B cell (primary cell): ENCODE results near the gene STK11. TPM values are rescaled to one million over a fixed set of nuclear protein-coding genes. Genes with fewer than 3 reads are reported as not detected.

Source experiments
- ATAC-seq: fragments of 200-7000 bp; cut with Tn5 transposase; one replicate; pipeline ENCODE4 v1.10.0; 2021; ENCODE audit warnings: low read depth, mild to moderate bottlenecking, moderate number of reproducible peaks, moderate library complexity
- CTCF ChIA-PET: fragments of 350-600 bp; sonication (Branson Sonifier 250); formaldehyde crosslinking; loops from one replicate; lab custom pipeline; 2021; ENCODE audit warnings: antibody characterized with exemption, inconsistent platforms; lab: Charles Lee
- POLR2A ChIA-PET: fragments of 350-600 bp; sonication (Branson Sonifier 250); formaldehyde crosslinking; loops from one replicate; lab custom pipeline; 2021; ENCODE audit warnings: antibody characterized with exemption; lab: Charles Lee
- DNase-seq: peaks from one replicate; pipeline ENCODE4 v3.0.0; 2013
- H2AFZ ChIP-seq: 2 replicates; pipeline ENCODE4 v1.6.1; 2012; ENCODE audit warnings: mild to moderate bottlenecking, low read depth, low read length; ENCODE audit not compliant: insufficient read depth, poor library complexity, severe bottlenecking
- H3K27ac ChIP-seq, 2 donors: 1 replicate in 1 of 2; 2 replicates in 1 of 2; pipeline ENCODE4 v1.5.1; 2012 to 2013; ENCODE audit warnings: low read length in 2 of 2, mild to moderate bottlenecking in 2 of 2, moderate library complexity in 1 of 2
- H3K27me3 ChIP-seq, 4 experiments: fragments of 200-600 bp in 1 of 4; sonication (generic) in 1 of 4; replicated peaks in 1 of 4; 1 replicate in 2 of 4; 2 replicates in 2 of 4; pipeline versions ENCODE4 v1.6.1 to v1.7.0; 2013 to 2016; ENCODE audit warnings: low read length in 3 of 4, mild to moderate bottlenecking in 2 of 4, mixed read lengths in 1 of 4, moderate library complexity in 1 of 4; ENCODE audit not compliant: insufficient read depth in 4 of 4, control insufficient read depth in 3 of 4; ENCODE audit errors: control extremely low read depth in 1 of 4
- H3K36me3 ChIP-seq, 2 experiments: replicated peaks in 1 of 2; 1 replicate in 1 of 2; 2 replicates in 1 of 2; pipeline versions ENCODE4 v1.6.1 to v1.7.1; 2013; ENCODE audit warnings: low read length in 1 of 2; ENCODE audit not compliant: insufficient read depth in 2 of 2, control insufficient read depth in 1 of 2; ENCODE audit errors: control extremely low read depth in 1 of 2, extremely low read depth in 1 of 2
- H3K4me1 ChIP-seq, 2 donors: fragments of 200-600 bp in 1 of 2; sonication (generic) in 1 of 2; 1 replicate in 1 of 2; 2 replicates in 1 of 2; pipeline versions ENCODE4 v1.5.1 to v1.6.1; 2013 to 2017; ENCODE audit warnings: low read length in 2 of 2; ENCODE audit not compliant: control insufficient read depth in 2 of 2, insufficient read depth in 2 of 2
- H3K4me2 ChIP-seq: replicated peaks from 2 replicates; pipeline ENCODE3; 2012; ENCODE audit warnings: mild to moderate bottlenecking, low read depth, low read length; ENCODE audit not compliant: poor library complexity, severe bottlenecking
- H3K4me3 ChIP-seq, 5 experiments: fragments of 200-600 bp in 1 of 5; sonication (generic) in 1 of 5; 1 replicate in 3 of 5; 2 replicates in 2 of 5; pipeline versions ENCODE4 v1.5.1 to v1.7.0; 2011 to 2016; ENCODE audit warnings: low read length in 4 of 5, mild to moderate bottlenecking in 4 of 5, low read depth in 2 of 5, control low read depth in 1 of 5, moderate library complexity in 1 of 5; ENCODE audit not compliant: insufficient read depth in 1 of 5; ENCODE audit errors: control extremely low read depth in 1 of 5, extremely low read depth in 1 of 5
- H3K79me2 ChIP-seq: fragments of 200-600 bp; sonication (generic); one replicate; pipeline ENCODE4 v1.6.0; 2016; ENCODE audit warnings: low read length; ENCODE audit not compliant: control insufficient read depth, insufficient read depth
- H3K9ac ChIP-seq: fragments of 200-600 bp; sonication (generic); 2 replicates; pipeline ENCODE4 v1.6.1; 2017; ENCODE audit warnings: mild to moderate bottlenecking, low read length, moderate library complexity
- H3K9me3 ChIP-seq, 3 donors: one replicate each; pipeline versions ENCODE4 v1.6.1 to v1.7.1; 2013; ENCODE audit warnings: low read length in 2 of 3; ENCODE audit not compliant: control insufficient read depth in 2 of 3, insufficient read depth in 1 of 3; ENCODE audit errors: control extremely low read depth in 1 of 3
- H4K20me1 ChIP-seq: 2 replicates; pipeline ENCODE4 v1.6.0; 2012; ENCODE audit warnings: mild to moderate bottlenecking, low read length; ENCODE audit not compliant: insufficient read depth, control insufficient read depth, poor library complexity, severe bottlenecking
- H3K27ac Mint-ChIP-seq: one replicate; pipeline ENCODE4 v1.8.0; 2021; ENCODE audit warnings: mixed read lengths
- H3K27me3 Mint-ChIP-seq: one replicate; pipeline ENCODE4 v1.8.0; 2021; ENCODE audit warnings: mixed read lengths
- H3K4me1 Mint-ChIP-seq: one replicate; pipeline ENCODE4 v1.8.0; 2021; ENCODE audit warnings: mixed read lengths
- H3K4me3 Mint-ChIP-seq: one replicate; pipeline ENCODE4 v1.8.0; 2021; ENCODE audit warnings: mixed read lengths
- H3K9me3 Mint-ChIP-seq: one replicate; pipeline ENCODE4 v1.8.0; 2022; ENCODE audit warnings: mixed read lengths; ENCODE audit not compliant: insufficient read depth
- CTCF ChIP-seq: fragments of 200-600 bp; IDR thresholded peaks from one replicate; pipeline ENCODE4 v1.8.0; 2022; ENCODE audit warnings: antibody characterized with exemption, mild to moderate bottlenecking
- EZH2 ChIP-seq: IDR thresholded peaks from 2 replicates; pipeline ENCODE4 v1.6.1; 2012; ENCODE audit warnings: borderline replicate concordance, low read depth, mild to moderate bottlenecking, moderate library complexity, low read length; ENCODE audit not compliant: insufficient read depth, poor library complexity, severe bottlenecking
- WGBS: methylation state at CpG from one replicate; pipeline ENCODE4 v1.1.5; 2013; ENCODE audit warnings: missing lambda C conversion rate; ENCODE audit not compliant: insufficient coverage; 5-methylcytosine and 5-hydroxymethylcytosine counted together
- intact Hi-C: fragments of 100-400 bp; cut with micrococcal nuclease; formaldehyde crosslinking; loops from one replicate; pipeline ENCODE4 v1.10.0; 2022
- polyA plus RNA-seq: library from polyadenylated mRNA; depleted of rRNA; stranded (reverse); fragments of >200 nt; gene quantifications from 2 replicates; pipeline ENCODE4 v1.2.3, GENCODE V29; 2012
- total RNA-seq, 2 donors: library from RNA; stranded (reverse); fragments of 120-200 nt in 1 of 2; gene quantifications; 1 replicate in 1 of 2; 2 replicates in 1 of 2; pipeline versions ENCODE4 v1.2.3 to v1.2.4, GENCODE V29; 2013 to 2022

The STK11 gene
- total and polyA plus RNA-seq, 2 donors (not counting 1 experiment from before 2014, with no cell fraction given): 87.9 to 89.9 TPM

- H3K79me2 ChIP-seq: peaks cover 41% of the 10 kb centered on the region
- H3K4me2 ChIP-seq: peak overlapping the region; percentile 99
- peaks cover 78% of the 10 kb centered on the region for H3K4me1 Mint-ChIP-seq
- WGBS: 5% methylated on average over 21 of the region's 33 CpGs
- H3K9ac ChIP-seq: peak overlapping the region; percentile 98
- H3K9me3 Mint-ChIP-seq: no peaks in the 10 kb centered on the region
- no peaks in the 10 kb centered on the region for H3K27me3 Mint-ChIP-seq
- H3K4me3 ChIP-seq: peak overlapping the region in 4 of 5 experiments; percentile 54 to 81 (median 70)
- peak overlapping the region; percentile 99 to 100 for H3K27ac ChIP-seq
- peak overlapping the region; percentile 99 for H3K27ac Mint-ChIP-seq
- peak; percentile 86 for DNase-seq
- TF ChIP-seq EZH2 (no peak), CTCF (no peak)
- no peaks in the 10 kb centered on the region for H3K9me3 ChIP-seq
- no peaks in the 10 kb centered on the region for H3K27me3 ChIP-seq
- H3K36me3 ChIP-seq: peaks cover 0 to 27% of the 10 kb centered on the region in 2 experiments
- peaks cover 20% of the 10 kb centered on the region for H4K20me1 ChIP-seq
- H2AFZ ChIP-seq: no peak overlapping the region
- H3K4me3 Mint-ChIP-seq: peak overlapping the region; percentile 97
- POLR2A ChIA-PET: interaction anchor here (0.5 to 11.0 kb wide), 7 partner anchors 5 to 999 kb away, joined by 3 to 402 read pairs (median 5); partner anchors contain the start of genes ATP5F1D, CIRBP, FAM174C and WDR18
- intact Hi-C loops: loop anchor here (1.0 to 5.0 kb wide), 2 partner anchors 9 to 353 kb away; partner anchors contain the start of gene CIRBP
- CTCF ChIA-PET: interaction anchor here (1.1 to 10.0 kb wide), 3 partner anchors 9 to 16 kb away, joined by 3 to 658 read pairs (median 18); partner anchors contain the start of genes ATP5F1D and CIRBP
- peaks cover 69 to 91% of the 10 kb centered on the region in 2 donors for H3K4me1 ChIP-seq
- ATAC-seq: peak; percentile 4
Measured at GRCh38 chr19:1259876-1260748, 54.5 kb downstream of the STK11 start.
